ENCODE results near the gene ZG16.

Gene ZG16

DNA sequence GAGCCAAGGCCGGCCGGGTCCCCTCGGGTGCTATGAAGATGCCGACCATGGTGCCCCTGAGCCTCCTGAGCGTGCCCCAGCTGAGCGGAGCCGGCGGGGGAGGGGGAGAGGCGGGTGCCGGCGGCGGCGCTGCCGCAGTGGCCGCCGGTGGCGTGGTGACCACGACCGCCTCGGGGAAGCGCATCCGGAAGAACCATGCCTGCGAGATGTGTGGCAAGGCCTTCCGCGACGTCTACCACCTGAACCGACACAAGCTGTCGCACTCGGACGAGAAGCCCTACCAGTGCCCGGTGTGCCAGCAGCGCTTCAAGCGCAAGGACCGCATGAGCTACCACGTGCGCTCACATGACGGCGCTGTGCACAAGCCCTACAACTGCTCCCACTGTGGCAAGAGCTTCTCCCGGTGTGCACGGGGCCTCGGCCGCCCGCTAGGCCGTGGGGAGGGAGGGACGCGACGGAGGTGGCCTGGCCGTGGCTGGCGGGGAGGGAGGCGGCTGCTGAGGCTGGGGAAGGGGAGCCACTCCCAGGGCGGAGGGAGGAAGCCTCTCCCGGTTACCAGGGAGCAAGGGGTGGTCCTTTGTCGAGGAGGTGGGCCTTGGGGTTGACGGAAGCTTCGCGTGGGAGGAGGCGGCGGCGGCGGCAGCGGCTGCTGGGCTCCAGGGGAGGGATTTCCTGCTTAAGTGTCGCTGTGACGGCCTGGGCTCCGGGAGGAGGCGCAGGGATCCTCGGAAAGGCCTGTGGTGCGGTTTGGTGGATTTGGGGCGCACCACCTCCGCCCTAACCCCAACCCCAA is 29.6 kb downstream of the ZG16 start:
- in situ Hi-C loops (cut with MboI; ENCODE audit: low sequenced_read_pairs), result no loop called here

DNA sequence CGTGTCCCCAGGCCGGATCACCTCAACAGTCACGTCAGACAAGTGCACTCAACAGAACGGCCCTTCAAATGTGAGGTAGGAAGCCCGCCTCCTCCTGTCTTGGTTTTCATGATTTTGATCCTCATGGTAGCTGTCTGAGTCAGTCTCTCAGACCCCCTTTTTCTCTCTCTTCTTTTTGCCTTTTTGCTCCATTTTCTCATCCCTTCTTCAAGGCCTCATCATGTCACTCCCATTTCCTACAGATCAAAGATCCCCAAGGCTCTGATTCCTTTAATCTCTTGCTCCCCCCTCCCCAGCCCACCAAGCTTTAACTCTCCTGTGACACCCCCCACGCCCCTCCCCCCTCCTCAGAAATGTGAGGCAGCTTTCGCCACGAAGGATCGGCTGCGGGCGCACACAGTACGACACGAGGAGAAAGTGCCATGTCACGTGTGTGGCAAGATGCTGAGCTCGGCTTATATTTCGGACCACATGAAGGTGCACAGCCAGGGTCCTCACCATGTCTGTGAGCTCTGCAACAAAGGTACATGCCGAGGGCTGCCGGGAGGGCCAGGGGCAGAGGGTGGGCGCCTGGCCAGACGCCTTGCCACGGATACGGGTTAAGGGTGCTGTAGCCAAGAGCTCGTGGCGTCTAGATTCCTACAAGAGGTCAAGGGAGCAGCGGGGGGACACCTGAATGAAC is 30.3 kb downstream of the ZG16 start:
- in situ Hi-C loops (cut with MboI; ENCODE audit: low sequenced_read_pairs), result no loop called here

DNA sequence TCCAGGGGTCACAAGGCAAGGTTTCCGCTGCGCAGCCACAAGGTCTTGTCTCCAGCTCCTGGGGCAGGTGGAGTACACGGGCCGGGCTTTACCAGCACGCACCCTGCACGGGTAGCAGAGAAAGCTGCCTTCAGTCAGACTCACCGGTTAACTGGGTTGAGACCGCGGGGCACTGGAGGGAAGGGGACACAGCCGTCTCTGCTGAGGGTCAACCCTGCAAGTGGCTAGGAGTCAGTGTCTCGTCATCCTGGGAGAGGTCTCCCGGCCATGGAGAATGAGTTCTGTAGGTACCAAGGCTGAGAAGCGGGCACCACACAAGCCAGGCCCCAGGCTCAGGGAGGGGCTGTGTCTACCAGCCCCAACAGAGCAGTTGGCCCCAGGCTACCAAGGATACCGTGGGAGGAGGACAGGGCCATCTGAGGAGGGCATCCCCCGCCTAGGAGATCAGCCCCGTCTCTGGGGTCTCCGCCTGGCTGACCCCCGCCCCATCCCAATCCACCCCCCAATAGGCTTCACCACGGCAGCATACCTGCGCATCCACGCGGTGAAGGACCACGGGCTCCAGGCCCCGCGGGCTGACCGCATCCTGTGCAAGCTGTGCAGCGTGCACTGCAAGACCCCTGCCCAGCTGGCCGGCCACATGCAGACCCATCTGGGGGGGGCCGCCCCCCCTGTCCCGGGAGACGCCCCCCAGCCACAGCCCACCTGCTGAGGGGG is 31.1 kb downstream of the ZG16 start:
- in situ Hi-C loops (cut with MboI; ENCODE audit: low sequenced_read_pairs), result no loop called here

DNA sequence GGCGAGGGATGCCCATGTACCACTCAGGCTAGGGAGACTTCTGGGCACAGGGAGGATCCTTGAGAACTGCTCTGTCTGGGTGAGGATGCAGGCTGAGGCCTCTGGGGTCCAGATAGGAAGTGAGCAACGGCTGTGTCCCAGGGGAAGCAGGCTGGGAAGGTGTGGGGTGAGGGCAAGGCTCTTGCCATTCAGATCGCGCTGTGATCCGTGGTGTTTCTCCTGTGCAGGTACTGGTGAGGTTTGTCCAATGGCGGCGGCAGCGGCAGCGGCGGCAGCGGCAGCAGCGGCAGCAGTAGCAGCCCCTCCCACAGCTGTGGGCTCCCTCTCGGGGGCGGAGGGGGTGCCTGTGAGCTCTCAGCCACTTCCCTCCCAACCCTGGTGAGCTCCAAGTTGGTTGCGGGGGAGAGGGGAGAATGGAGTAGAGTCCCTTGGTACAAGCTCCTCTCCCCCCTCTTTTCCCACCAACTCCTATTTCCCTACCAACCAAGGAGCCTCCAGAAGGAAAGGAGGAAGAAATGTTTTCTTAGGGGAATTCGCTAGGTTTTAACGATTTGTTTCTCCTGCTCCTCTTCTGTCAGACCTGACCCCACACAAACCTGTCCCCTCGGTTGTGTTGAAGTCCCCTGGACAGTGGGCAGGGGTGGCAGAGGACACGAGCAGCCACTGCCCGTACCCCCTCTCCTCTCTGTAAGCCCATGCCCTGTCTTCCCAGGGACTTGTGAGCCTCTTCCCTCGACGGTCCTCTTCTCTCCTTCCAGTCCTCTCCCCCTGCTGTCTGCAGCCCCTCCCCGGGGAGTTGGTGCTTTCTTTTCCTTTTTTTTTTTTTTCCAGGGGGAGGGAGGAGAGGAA is 32.0 kb downstream of the ZG16 start:
- in situ Hi-C loops (cut with MboI; ENCODE audit: low sequenced_read_pairs), result no loop called here

DNA sequence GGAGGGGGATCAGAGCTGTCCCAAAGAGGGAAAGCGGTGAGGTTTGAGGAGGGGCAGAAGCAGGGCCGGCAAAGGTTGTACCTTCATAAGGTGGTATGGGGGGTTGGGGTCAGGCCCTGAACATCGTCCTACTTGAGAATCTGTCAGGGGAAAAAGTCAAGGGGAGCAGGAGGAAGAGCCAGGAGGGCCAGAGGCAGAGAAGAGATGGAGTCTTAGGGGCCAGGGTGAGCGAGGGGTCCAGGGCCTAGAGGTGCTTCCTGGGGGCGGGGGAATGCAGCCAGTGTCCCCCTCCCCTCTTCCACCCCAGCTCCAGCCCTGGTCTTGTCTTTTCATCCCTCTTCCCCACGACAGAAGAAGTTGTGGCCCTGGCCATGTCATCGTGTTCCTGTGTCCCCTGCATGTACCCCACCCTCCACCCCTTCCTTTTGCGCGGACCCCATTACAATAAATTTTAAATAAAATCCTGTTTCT is 32.7 kb downstream of the ZG16 start:
- in situ Hi-C loops (cut with MboI; ENCODE audit: low sequenced_read_pairs), result no loop called here

DNA sequence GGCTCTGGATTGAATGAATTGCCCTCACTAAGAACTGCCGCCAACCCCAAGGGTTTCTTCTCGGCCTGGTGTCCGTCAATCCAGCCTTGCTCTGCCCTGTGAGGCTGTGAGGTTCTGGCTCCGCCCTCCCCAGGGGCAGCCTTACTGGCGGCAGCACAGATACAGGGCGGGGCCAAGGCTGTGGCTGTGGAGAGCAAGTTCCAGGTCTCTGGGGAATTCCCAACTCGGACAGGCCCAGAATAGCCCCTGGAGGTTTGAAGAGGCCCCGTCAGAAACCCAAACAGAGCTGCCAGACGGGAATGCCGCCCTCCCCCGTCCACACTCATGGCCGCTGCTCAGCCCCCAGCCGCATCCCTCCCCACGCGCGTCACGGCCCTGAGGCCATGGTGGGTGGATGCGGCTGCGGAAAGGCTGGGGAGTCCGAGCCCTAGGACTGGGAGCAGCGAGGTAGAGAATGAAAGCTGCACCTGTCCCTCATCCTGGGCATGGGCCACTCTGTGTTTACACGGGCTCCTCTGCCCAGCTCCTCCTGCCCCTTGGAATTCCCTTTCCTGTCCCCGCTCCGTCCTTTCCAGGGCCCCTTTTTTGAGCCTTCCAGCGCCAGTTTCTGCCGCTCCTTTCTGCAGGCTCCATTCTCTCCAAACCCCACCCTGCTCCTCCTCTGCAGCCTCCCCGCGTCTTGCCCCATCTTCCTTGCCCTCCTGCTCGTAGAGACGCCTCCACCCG is 33.3 kb downstream of the ZG16 start:
- in situ Hi-C loops (cut with MboI; ENCODE audit: low sequenced_read_pairs), result no loop called here

DNA sequence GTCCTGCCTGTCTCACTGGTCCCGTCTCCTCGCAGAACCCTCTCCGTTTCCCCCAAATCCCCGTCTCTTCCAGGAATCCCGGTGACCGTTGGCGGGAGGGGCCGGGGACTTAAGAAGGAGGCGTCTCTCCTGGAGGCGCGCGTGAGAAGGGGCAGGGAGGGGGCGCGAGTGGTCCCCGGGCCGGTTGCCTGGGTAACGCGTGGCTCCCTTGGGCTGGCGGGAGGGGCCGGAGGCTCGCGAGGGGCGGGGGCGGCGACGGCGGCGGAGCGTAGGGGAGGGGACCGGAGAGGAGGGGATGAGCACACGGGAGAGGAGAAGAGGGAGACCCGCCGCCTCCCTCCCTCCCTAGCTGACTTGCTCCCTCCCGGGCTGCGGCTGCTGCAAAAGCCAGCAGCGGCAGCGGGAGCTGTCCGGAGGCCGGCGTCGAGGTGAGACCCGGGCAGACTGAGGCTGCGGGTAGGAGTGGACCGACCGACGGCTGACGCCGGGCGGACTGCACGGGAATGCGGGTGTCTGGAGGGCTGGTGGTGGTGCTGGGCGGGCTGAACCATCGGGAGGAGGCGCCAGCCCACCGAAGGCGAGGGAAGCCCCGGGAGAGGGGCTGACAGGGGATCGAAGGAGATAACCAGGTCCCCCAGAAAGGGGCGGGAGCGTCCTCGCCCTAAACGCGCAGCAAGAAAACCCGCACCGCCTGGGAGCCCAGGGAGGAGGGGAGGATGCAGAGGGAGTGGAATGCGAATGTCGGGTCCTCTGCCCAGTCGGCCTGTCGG is 34.0 kb downstream of the ZG16 start, which contains the start of gene PRRT2:
Gene PRRT2, plus strand, starts transcription at position 298 of the 770 bp plus-strand sequence. CDS start 862 bp downstream, outside the sequence.
- in situ Hi-C loops (cut with MboI; ENCODE audit: low sequenced_read_pairs), result no loop called here

DNA sequence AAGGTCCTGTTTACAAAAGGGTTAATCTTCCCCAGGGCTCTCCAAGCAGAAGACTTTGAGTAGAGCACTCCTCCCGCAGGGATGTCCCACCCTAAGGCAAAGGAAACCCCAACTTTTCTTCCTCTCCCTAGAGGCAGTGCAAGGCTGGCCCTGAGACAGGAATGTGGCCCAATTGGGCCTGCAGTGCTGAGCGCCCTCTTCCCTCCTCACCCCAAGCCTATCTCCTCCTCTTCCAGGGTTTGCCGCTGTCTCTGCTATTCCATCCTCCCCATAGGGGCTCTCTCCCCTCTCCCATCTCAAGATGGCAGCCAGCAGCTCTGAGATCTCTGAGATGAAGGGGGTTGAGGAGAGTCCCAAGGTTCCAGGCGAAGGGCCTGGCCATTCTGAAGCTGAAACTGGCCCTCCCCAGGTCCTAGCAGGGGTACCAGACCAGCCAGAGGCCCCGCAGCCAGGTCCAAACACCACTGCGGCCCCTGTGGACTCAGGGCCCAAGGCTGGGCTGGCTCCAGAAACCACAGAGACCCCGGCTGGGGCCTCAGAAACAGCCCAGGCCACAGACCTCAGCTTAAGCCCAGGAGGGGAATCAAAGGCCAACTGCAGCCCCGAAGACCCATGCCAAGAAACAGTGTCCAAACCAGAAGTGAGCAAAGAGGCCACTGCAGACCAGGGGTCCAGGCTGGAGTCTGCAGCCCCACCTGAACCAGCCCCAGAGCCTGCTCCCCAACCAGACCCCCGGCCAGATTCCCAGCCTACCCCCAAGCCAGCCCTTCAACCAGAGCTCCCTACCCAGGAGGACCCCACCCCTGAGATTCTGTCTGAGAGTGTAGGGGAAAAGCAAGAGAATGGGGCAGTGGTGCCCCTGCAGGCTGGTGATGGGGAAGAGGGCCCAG is 34.9 kb downstream of the ZG16 start:
- in situ Hi-C loops (cut with MboI; ENCODE audit: low sequenced_read_pairs), result no loop called here

DNA sequence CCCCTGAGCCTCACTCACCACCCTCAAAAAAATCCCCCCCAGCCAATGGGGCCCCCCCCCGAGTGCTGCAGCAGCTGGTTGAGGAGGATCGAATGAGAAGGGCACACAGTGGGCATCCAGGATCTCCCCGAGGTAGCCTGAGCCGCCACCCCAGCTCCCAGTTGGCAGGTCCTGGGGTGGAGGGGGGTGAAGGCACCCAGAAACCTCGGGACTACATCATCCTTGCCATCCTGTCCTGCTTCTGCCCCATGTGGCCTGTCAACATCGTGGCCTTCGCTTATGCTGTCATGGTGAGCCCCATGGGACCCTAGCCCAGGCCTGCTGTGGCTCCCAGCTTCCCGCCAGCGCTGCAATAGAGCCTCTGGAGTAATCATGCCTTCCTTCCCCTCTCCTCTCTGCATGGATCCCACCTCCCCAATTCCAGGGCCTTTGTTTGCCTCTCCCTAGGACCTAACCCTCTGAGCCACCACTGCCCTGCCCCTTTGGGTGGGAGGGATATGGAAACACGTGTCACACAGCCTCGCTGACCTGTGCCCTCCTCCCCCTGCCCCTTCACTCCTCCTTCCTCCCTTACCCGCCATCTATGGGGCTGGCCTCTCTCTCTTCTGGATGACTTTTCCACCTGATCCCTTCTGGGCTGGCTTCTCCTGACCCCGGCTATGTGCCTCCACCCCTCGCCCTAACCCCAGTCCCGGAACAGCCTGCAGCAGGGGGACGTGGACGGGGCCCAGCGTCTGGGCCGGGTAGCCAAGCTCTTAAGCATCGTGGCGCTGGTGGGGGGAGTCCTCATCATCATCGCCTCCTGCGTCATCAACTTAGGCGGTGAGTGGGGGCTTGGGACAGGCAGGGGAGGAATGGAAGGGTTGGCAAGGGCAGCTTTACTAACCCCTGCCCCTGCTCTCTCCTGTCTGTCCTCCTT is 35.8 kb downstream of the ZG16 start:
- in situ Hi-C loops (cut with MboI; ENCODE audit: low sequenced_read_pairs), result no loop called here

DNA sequence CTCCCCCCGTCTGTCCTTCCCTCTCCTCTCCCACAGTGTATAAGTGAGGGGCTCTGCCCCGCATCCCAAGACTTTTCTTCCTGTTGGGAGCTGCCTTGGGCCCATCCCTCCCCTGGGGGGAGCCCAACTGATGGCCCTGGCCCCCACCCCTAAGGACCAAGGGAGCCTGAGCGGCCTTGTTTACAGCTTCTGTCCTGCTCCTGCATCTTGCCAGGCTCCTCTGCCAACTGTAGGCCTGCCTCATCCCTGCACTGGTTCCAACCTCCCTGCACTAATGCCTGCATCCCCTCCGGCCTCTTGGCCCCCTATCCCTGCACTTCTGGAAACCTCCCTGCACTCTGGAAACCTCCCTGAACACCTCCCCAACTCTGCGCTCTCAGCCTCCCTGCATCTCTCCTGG is 36.5 kb downstream of the ZG16 start:
- in situ Hi-C loops (cut with MboI; ENCODE audit: low sequenced_read_pairs), result no loop called here

DNA sequence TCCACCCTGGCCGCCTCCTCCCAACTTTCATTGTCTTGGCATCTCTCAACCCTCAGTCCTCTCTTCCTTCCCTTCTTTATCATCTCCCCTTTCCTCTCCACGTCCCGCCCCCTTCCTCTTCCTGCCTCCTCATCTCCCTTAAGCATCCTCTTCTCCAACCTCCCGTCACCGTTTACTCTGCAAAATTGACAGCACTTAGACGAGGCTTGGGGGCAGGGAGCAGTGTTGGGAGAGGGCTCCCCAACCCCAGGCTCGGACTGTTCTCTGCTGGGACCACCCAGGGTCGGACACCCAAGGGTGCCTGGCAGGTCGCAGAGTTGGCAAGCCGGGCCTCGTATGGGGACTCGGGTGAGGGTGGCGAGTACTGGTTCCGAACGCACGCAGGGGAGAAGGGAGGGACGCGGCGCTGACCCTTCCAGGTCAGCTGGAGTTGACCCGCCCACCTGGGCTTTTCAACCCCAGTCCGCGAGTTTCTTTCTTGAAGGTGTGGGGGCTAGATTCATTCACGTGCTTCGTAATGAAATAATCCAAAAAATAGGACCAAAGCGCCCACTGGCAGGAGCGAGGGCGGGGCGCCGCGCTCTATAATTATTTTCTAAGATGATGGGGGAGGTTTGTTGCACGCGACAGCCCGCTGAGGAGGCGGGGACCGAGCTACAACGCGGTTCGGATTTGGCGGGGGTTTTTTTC is 37.1 kb downstream of the ZG16 start:
- in situ Hi-C loops (cut with MboI; ENCODE audit: low sequenced_read_pairs), result no loop called here

DNA sequence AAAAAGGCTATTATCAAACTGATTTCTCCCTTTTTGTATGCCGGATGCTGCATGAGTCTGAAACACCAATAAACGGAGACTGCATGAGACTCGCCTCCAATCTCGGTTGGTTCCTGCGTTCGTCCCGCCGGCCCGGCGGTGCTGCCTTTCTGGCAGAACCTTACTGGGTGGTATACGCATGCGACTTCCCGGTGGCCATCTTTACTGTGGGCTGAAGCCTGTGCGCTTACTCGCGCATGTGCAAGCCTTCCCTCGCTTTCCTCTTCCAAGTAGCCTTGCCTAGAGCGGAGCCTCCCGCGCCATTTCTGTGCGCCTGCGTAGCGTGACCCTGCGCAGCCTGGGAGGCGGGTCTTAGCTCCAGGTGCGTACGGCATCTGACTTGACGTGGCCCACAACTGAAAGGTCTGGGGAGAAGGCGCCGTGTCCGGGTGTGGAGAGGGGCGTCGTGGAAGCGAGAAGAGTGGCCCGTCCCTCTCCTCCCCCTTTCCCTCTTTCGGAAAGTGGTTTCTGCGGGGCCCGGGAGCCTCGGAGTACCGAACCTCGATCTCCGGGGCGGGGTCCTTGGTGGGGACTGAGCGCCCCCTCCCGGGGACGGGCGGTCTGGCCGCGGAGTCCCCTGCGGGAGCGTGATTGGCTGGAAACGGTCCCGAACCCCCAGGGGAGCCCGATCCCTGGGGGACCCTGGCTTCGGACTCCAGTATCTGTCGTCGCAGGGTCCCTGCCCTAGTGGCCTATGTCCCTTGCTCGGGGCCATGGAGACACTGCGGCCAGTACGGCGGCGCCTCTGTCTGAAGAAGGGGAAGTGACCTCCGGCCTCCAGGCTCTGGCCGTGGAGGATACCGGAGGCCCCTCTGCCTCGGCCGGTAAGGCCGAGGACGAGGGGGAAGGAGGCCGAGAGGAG is 38.0 kb downstream of the ZG16 start, which contains the start of gene PAGR1:
Gene PAGR1, plus strand, starts transcription at position 360 of the 901 bp plus-strand sequence. Its CDS starts 374 bp downstream, at position 734.
- in situ Hi-C loops (cut with MboI; ENCODE audit: low sequenced_read_pairs), result no loop called here

DNA sequence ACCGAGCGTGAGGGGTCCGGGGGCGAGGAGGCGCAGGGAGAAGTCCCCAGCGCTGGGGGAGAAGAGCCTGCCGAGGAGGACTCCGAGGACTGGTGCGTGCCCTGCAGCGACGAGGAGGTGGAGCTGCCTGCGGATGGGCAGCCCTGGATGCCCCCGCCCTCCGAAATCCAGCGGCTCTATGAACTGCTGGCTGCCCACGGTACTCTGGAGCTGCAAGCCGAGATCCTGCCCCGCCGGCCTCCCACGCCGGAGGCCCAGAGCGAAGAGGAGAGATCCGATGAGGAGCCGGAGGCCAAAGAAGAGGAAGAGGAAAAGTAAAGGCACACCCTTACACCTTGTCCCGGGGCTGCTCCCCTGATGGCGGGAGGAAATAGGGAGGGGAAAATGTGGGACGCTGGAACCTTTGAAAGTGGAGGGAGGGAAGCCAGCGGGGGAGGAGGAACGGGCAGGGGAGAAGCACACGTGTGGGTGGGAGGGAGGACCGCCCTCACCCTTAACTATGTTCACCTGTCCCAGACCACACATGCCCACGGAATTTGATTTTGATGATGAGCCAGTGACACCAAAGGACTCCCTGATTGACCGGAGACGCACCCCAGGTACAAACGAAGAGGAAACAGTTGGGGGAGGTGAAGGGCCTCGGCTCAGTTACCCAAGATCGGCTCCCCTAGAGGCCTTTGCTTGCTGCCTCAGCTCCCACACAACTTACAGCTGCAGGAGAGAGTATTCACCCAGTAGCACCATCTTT is 38.8 kb downstream of the ZG16 start:
- in situ Hi-C loops (cut with MboI; ENCODE audit: low sequenced_read_pairs), result no loop called here

DNA sequence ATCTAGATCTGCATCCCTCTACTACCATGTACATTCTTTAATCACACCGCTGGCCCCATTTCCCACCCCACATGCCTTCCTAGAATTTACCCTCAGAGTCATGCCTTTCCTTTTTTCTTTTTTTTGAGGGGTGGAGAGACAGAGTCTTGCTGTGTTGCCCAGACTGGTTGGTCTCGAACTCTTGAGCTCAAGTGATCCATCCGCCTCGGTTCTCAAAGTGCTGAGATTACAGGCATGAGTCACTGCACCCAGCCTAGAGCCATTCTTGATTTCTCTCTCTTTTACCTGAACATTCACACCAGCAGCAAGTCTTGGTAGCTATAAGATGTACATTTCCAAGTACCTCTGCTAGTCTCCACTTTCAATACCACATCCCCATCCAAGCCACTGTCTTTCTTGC is 40.0 kb downstream of the ZG16 start:
- in situ Hi-C loops (cut with MboI; ENCODE audit: low sequenced_read_pairs), result no loop called here

DNA sequence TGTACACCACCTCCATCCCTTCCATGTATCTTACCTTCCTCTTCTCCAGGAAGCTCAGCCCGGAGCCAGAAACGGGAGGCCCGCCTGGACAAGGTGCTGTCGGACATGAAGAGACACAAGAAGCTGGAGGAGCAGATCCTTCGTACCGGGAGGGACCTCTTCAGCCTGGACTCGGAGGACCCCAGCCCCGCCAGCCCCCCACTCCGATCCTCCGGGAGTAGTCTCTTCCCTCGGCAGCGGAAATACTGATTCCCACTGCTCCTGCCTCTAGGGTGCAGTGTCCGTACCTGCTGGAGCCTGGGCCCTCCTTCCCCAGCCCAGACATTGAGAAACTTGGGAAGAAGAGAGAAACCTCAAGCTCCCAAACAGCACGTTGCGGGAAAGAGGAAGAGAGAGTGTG is 41.5 kb downstream of the ZG16 start:
- in situ Hi-C loops (cut with MboI; ENCODE audit: low sequenced_read_pairs), result no loop called here

All from HL-60/S4 treated with phorbol 12-myristate 13-acetate at 8.2 ng/mL for 4 days and 3 days (cell line).